Esophagus muscularis mucosa (tissue), 4 donors: Measurements from ENCODE around the gene PCNT. TPM values are rescaled to one million over a fixed set of nuclear protein-coding genes. Genes with fewer than 3 reads are reported as not detected.

Source experiments
- DNase-seq: peaks from one replicate; pipeline ENCODE4 v3.0.0-alpha.2; 2017; ENCODE audit errors: extremely low spot score
- H3K27ac ChIP-seq, 4 donors: fragments of 200-600 bp; sonication (generic); replicated peaks in 1 of 4; 1 replicate in 3 of 4; 2 replicates in 1 of 4; pipeline ENCODE4 v1.5.1; 2016 to 2019; ENCODE audit warnings: mild to moderate bottlenecking in 1 of 4
- H3K27me3 ChIP-seq, 4 donors: fragments of 200-600 bp; sonication (generic); one replicate each; pipeline versions ENCODE4 v1.5.1 to v1.6.0; 2016 to 2019
- H3K36me3 ChIP-seq, 4 donors: fragments of 200-600 bp; sonication (generic); one replicate each; pipeline ENCODE4 v1.5.1; 2016 to 2019
- H3K4me1 ChIP-seq, 4 donors: fragments of 200-600 bp; sonication (generic); one replicate each; pipeline ENCODE4 v1.5.1; 2016 to 2019
- H3K4me3 ChIP-seq, 4 donors: fragments of 200-600 bp; sonication (generic); 1 replicate in 2 of 4; 2 replicates in 2 of 4; pipeline ENCODE4 v1.5.1; 2016 to 2019; ENCODE audit warnings: mild to moderate bottlenecking in 4 of 4, moderate library complexity in 1 of 4
- H3K9me3 ChIP-seq, 4 donors: fragments of 200-600 bp; sonication (generic); 1 replicate in 3 of 4; 2 replicates in 1 of 4; pipeline ENCODE4 v1.5.1; 2016 to 2019
- CTCF ChIP-seq, 3 experiments: fragments of 200-600 bp in 2 of 3; fragments of 450-650 bp in 1 of 3; sonication (generic) in 2 of 3; IDR thresholded peaks; one replicate each; pipeline ENCODE4 v1.5.1; 2017 to 2019; ENCODE audit warnings: antibody characterized with exemption in 3 of 3, mild to moderate bottlenecking in 2 of 3, moderate library complexity in 1 of 3
- EP300 ChIP-seq: sonication (generic); formaldehyde crosslinking; IDR thresholded peaks from one replicate; pipeline ENCODE4 v1.6.1; 2017; ENCODE audit warnings: antibody characterized with exemption
- POLR2A ChIP-seq: fragments of 450-650 bp; IDR thresholded peaks from one replicate; pipeline ENCODE4 v1.6.1; 2017; ENCODE audit warnings: antibody characterized with exemption, moderate library complexity, mild to moderate bottlenecking, low read depth
- POLR2AphosphoS5 ChIP-seq, 2 donors: sonication (generic); formaldehyde crosslinking; IDR thresholded peaks; one replicate each; pipeline ENCODE4 v1.6.1; 2017; ENCODE audit warnings: antibody characterized with exemption in 2 of 2
- WGBS: methylation state at CpG from one replicate; pipeline ENCODE4 v1.1.5; 2018; 5-methylcytosine and 5-hydroxymethylcytosine counted together
- intact Hi-C: fragments of 100-400 bp; cut with DNase I; formaldehyde crosslinking; loops from one replicate; pipeline ENCODE4 v1.15.1; 2023
- total RNA-seq, 4 donors: library from RNA; depleted of rRNA; stranded (reverse); fragments of >200 nt; gene quantifications; one replicate each; pipeline versions ENCODE4 v1.1.0 to v1.2.1, GENCODE V29; 2016

PCNT gene
- total RNA-seq, 4 donors from 2014 or later, result 21.2 to 35.1 (median 24.7) TPM

DNA sequence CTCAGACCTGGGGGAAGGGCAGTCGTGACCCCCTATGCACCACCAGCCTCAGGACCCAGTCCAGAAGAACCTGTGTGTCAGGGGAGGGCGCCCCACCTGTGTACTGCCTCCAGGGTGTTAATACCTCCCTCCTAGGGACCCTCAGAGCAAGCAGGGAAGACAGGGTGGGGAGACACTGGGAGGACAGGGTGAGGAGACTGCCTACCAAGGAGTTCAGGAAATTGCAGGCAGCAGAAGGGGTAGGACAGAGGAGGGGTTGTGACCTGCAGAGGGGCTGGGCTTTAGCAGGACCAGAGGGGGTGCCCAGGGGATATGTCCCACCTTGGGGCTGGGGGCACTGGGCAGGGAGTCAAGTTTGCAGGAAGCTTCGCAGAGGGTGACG is 5.5 kb upstream of the PCNT start:
- TF ChIP-seq POLR2AphosphoS5 (IDR thresholded peaks at IDR 0.05) (no peak), CTCF (IDR thresholded peaks at IDR 0.05) (no peak), EP300 (no peak), POLR2A (no peak)
- H3K4me3 ChIP-seq, result no peak overlapping the region
- no peaks in the 10 kb centered on the region for H3K27me3 ChIP-seq
- H3K4me1 ChIP-seq, result peaks cover 14 to 23% (median 17%) of the 10 kb centered on the region in 4 donors
- 85% methylated on average over 4 of the region's 4 CpGs for WGBS
- H3K36me3 ChIP-seq, result no peaks in the 10 kb centered on the region
- H3K9me3 ChIP-seq, result no peaks in the 10 kb centered on the region
- no peak overlapping the region for H3K27ac ChIP-seq
- DNase-seq, result no peak
- intact Hi-C loops, result no loop called here

DNA sequence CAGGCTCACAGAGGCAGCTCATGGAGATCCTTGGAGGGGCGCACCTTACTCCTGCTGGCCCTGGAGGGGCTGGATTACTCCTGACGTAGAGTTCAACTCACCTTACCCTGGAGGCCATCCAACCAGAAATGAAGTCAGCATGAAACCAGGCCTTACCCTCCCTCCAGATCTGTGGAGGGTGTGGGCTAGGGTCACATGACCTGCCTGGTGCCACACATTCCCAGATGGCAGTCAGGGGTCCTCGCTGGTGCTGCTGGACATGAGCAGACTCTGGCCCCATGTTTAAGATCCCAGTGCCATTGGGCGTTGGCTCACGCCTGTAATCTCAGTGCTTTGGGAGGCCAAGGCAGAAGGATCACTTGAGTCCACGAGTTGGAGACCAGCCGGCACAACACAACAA is 4.8 kb upstream of the PCNT start:
- no peaks in the 10 kb centered on the region for H3K27me3 ChIP-seq
- 90% methylated on average over 4 of the region's 7 CpGs for WGBS
- H3K36me3 ChIP-seq, result no peaks in the 10 kb centered on the region
- no peak overlapping the region for H3K4me3 ChIP-seq
- H3K4me1 ChIP-seq, result peaks cover 14 to 23% (median 17%) of the 10 kb centered on the region in 4 donors
- intact Hi-C loops, result no loop called here
- no peak overlapping the region for H3K27ac ChIP-seq
- TF ChIP-seq POLR2AphosphoS5 (IDR thresholded peaks at IDR 0.05), result no peak
- H3K9me3 ChIP-seq, result no peaks in the 10 kb centered on the region
- DNase-seq, result no peak

- H3K27ac ChIP-seq, result no peak overlapping the region
- TF ChIP-seq CTCF (IDR thresholded peaks at IDR 0.05) (no peak), POLR2AphosphoS5 (IDR thresholded peaks at IDR 0.05) (no peak), POLR2A (no peak), EP300 (no peak)
- WGBS, result 58% methylated on average over 4 of the region's 4 CpGs
- no peak overlapping the region for H3K4me3 ChIP-seq
- no peak for DNase-seq
- no peaks in the 10 kb centered on the region for H3K27me3 ChIP-seq
- H3K4me1 ChIP-seq, result peaks cover 17 to 24% (median 20%) of the 10 kb centered on the region in 4 donors
- intact Hi-C loops, result loop anchor here (10.0 kb wide), 2 partner anchors 134 to 346 kb away; partner anchors contain the start of gene DIP2A
- no peaks in the 10 kb centered on the region for H3K36me3 ChIP-seq
- no peaks in the 10 kb centered on the region for H3K9me3 ChIP-seq
These were observed 3.6 kb upstream of the PCNT start for GRCh38 chr21:46320331-46320801.

- H3K9me3 ChIP-seq, result no peaks in the 10 kb centered on the region
- peak overlapping the region in 2 of 4 donors; percentile 98 to 99 for H3K27ac ChIP-seq
- DNase-seq, result no peak
- peaks cover 0 to 8% (median 5%) of the 10 kb centered on the region in 4 donors for H3K36me3 ChIP-seq
- WGBS, result 6% methylated on average over 31 of the region's 50 CpGs
- no peaks in the 10 kb centered on the region for H3K27me3 ChIP-seq
- peaks cover 27 to 31% (median 29%) of the 10 kb centered on the region in 4 donors for H3K4me1 ChIP-seq
- intact Hi-C loops, result loop anchor here (10.0 kb wide), 2 partner anchors 132 to 348 kb away; partner anchors contain the start of gene DIP2A
- H3K4me3 ChIP-seq, result peak overlapping the region; percentile 95 to 99 (median 98)
- no peak for TF ChIP-seq EP300
These were observed 1.4 kb upstream of the PCNT start for GRCh38 chr21:46322351-46323226.

DNA sequence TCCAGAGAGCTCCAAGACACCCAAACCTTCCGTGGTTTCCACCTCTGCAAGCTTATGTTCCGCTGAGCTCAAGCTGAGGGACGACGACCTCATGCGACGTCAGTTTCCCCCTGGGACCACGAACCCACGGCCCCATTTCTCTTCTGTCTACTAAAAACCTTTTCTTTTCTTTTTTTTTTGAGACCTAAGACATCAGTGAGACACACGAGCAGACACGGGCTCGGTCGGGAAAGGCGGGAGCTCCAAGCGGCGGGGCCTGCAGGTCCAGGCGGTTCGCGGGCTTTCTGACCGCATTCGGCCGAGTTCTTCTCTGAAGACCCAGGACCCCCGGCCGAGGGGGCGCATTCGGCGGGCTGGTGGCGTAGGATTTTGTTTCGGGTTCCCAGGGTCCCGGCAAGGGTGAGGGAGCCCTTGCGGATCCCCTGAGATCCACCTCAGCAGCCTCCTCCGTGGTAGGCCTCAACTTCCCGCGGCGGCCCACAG is 688 bp upstream of the PCNT start:
- intact Hi-C loops, result loop anchor here (10.0 kb wide), 2 partner anchors 132 to 348 kb away; partner anchors contain the start of gene DIP2A

More for the DNA sequence above, 688 bp upstream of the PCNT start:
- 2% methylated on average over 25 of the region's 34 CpGs for WGBS
- Histone ChIP-seq H3K27me3 (no peaks in the 10 kb centered on the region), H3K9me3 (no peaks in the 10 kb centered on the region), H3K4me3 (peak overlapping the region; percentile 95 to 99 (median 98)), H3K36me3 (peaks cover 0 to 14% (median 11%) of the 10 kb centered on the region in 4 donors), H3K4me1 (peaks cover 23 to 31% (median 28%) of the 10 kb centered on the region in 4 donors), H3K27ac (peak overlapping the region; percentile 43 to 99 (median 98))
- no peak for TF ChIP-seq POLR2AphosphoS5 (IDR thresholded peaks at IDR 0.05)
- TF ChIP-seq POLR2A, result no peak
- no peak for TF ChIP-seq CTCF (IDR thresholded peaks at IDR 0.05)
- no peak for TF ChIP-seq EP300
- no peak for DNase-seq
